HCT116 (cell line): ENCODE data around the gene RAX. TPM values are rescaled to one million over a fixed set of nuclear protein-coding genes. Genes with fewer than 3 reads are reported as not detected.

Source experiments
- ATAC-seq: fragments of 200-7000 bp; cut with Tn5 transposase; 2 replicates; pipeline ENCODE4 v1.9.1; 2020; ENCODE audit warnings: mild to moderate bottlenecking, moderate library complexity
- BruUV-seq: library from RNA; stranded (reverse); fragments of 400-500 nt; replicated peaks from 2 replicates; lab custom pipeline; 2021; lab: Mats Ljungman, UMichigan
- CTCF ChIA-PET: fragments of 300-600 bp; sonication (Branson Sonifier 250); formaldehyde crosslinking; loops from one replicate; lab custom pipeline; 2021; ENCODE audit warnings: antibody characterized with exemption; lab: Charles Lee
- POLR2A ChIA-PET: fragments of 300-600, 350-600 bp; sonication (Branson Sonifier 250); formaldehyde crosslinking; loops from one replicate; lab custom pipeline; 2021; ENCODE audit warnings: antibody characterized with exemption; lab: Charles Lee
- RAD21 ChIA-PET, 2 experiments: fragments of 300-600 bp; sonication (Branson Sonifier 250); formaldehyde crosslinking; loops; one replicate each; lab custom pipeline; 2023; ENCODE audit warnings: low total read pairs in 2 of 2; ENCODE audit not compliant: uncharacterized antibody in 2 of 2, unreplicated experiment in 2 of 2, low non-redundant PET in 1 of 2; lab: Charles Lee
- DNase-seq: peaks from one replicate; pipeline ENCODE4 v3.0.0-alpha.2; 2010; ENCODE audit warnings: low read depth, low spot score
- H2AFZ ChIP-seq: fragments of 200-600 bp; shearing (Covaris generic), sonication (generic); 2 replicates; pipeline ENCODE4 v1.6.1; 2017; ENCODE audit warnings: low read depth, mixed run types, mixed read lengths, antibody characterized with exemption, low read length; ENCODE audit not compliant: poor library complexity, severe bottlenecking
- H3K27ac ChIP-seq: 2 replicates; pipeline ENCODE4 v1.5.1; 2012; ENCODE audit warnings: low read depth, low read length
- H3K27me3 ChIP-seq: fragments of 200-600 bp; sonication (generic); 2 replicates; pipeline ENCODE4 v1.6.1; 2016; ENCODE audit warnings: mixed run types, low read length, mixed read lengths; ENCODE audit not compliant: insufficient read depth
- H3K36me3 ChIP-seq, 2 experiments: fragments of 200-500 bp in 1 of 2; fragments of 200-600 bp in 1 of 2; sonication (Bioruptor generic) in 1 of 2; sonication (generic) in 1 of 2; 2 replicates each; pipeline versions ENCODE4 v1.5.1 to v1.6.1; 2014 to 2016; ENCODE audit warnings: low read length in 2 of 2, inconsistent platforms in 1 of 2, mixed read lengths in 1 of 2, mixed run types in 1 of 2; ENCODE audit not compliant: insufficient read depth in 2 of 2, control insufficient read depth in 1 of 2
- H3K4me1 ChIP-seq, 2 experiments: fragments of 200-600 bp in 1 of 2; sonication (generic) in 1 of 2; 2 replicates each; pipeline versions ENCODE4 v1.5.1 to v1.6.1; 2012 to 2017; ENCODE audit warnings: low read length in 2 of 2, inconsistent platforms in 1 of 2, mild to moderate bottlenecking in 1 of 2, mixed read lengths in 1 of 2, mixed run types in 1 of 2, moderate library complexity in 1 of 2; ENCODE audit not compliant: insufficient read depth in 2 of 2, control insufficient read depth in 1 of 2
- H3K4me2 ChIP-seq: fragments of 200-600 bp; sonication (generic); 2 replicates; pipeline ENCODE4 v1.6.1; 2017; ENCODE audit warnings: mixed run types, low read length, mixed read lengths
- H3K4me3 ChIP-seq, 2 experiments: fragments of 200-600 bp in 1 of 2; sonication (generic) in 1 of 2; replicated peaks in 1 of 2; 2 replicates each; pipeline ENCODE4 v1.5.1; 2011 to 2016; ENCODE audit warnings: low read length in 2 of 2, control low read depth in 1 of 2, low read depth in 1 of 2, mild to moderate bottlenecking in 1 of 2, mixed read lengths in 1 of 2, mixed run types in 1 of 2
- H3K79me2 ChIP-seq: fragments of 200-600 bp; sonication (generic); 2 replicates; pipeline ENCODE4 v1.6.1; 2017; ENCODE audit warnings: mild to moderate bottlenecking, mixed run types, low read length, moderate library complexity, mixed read lengths; ENCODE audit not compliant: insufficient read depth
- H3K9ac ChIP-seq: fragments of 200-600 bp; sonication (generic); 2 replicates; pipeline ENCODE4 v1.6.1; 2016; ENCODE audit warnings: low read length, mixed read lengths
- H3K9me2 ChIP-seq: fragments of 200-600 bp; sonication (generic), shearing (Covaris generic); 2 replicates; pipeline ENCODE4 v1.6.1; 2017; ENCODE audit warnings: mixed run types, mild to moderate bottlenecking, moderate library complexity; ENCODE audit not compliant: insufficient read depth
- H3K9me3 ChIP-seq, 2 experiments: fragments of 200-500 bp in 1 of 2; fragments of 200-600 bp in 1 of 2; sonication (Bioruptor generic) in 1 of 2; sonication (generic) in 1 of 2; 2 replicates each; pipeline ENCODE4 v1.6.1; 2014 to 2017; ENCODE audit warnings: low read length in 2 of 2, mixed read lengths in 2 of 2, inconsistent platforms in 1 of 2, low read depth in 1 of 2, mild to moderate bottlenecking in 1 of 2, mixed run types in 1 of 2, moderate library complexity in 1 of 2; ENCODE audit not compliant: control insufficient read depth in 1 of 2, insufficient read depth in 1 of 2
- H4K20me1 ChIP-seq: fragments of 200-600 bp; sonication (generic), shearing (Covaris generic); 2 replicates; pipeline ENCODE4 v1.6.1; 2017; ENCODE audit warnings: mixed run types, mild to moderate bottlenecking, moderate library complexity; ENCODE audit not compliant: insufficient read depth
- EGR1 ChIP-seq: IDR thresholded peaks from 2 replicates; pipeline ENCODE4 v1.6.1; 2012; ENCODE audit warnings: low read depth
- ELF1 ChIP-seq: IDR thresholded peaks from 2 replicates; pipeline ENCODE4 v1.6.1; 2012; ENCODE audit warnings: low read depth, borderline replicate concordance
- EZH2 ChIP-seq: fragments of 200-600 bp; sonication (generic); IDR thresholded peaks from 2 replicates; pipeline ENCODE4 v1.6.1; 2017; ENCODE audit warnings: antibody characterized with exemption, mixed run types
- EZH2phosphoT487 ChIP-seq: fragments of 200-600 bp; IDR thresholded peaks from 2 replicates; pipeline ENCODE4 v1.6.1; 2018; ENCODE audit warnings: antibody characterized with exemption, borderline replicate concordance
- POLR2A ChIP-seq: IDR thresholded peaks from 2 replicates; pipeline ENCODE4 v1.7.0; 2011; ENCODE audit warnings: borderline replicate concordance; ENCODE audit not compliant: insufficient read depth, insufficient read length; ENCODE audit errors: extremely low read depth
- SIN3A ChIP-seq: IDR thresholded peaks from 2 replicates; pipeline ENCODE4 v1.6.1; 2012; ENCODE audit warnings: low read depth
- SRF ChIP-seq: IDR thresholded peaks from 2 replicates; pipeline ENCODE4 v1.6.1; 2012; ENCODE audit warnings: low read depth
- ZFX ChIP-seq: fragments of 450-650 bp; IDR thresholded peaks from 2 replicates; pipeline ENCODE4 v1.6.1; 2017
- intact Hi-C: fragments of 100-400 bp; cut with micrococcal nuclease; formaldehyde crosslinking; loops from 2 replicates; pipeline ENCODE4 v1.10.0; 2022
- total RNA-seq: library from RNA; stranded (reverse); gene quantifications from one replicate; pipeline ENCODE4 v1.2.1, GENCODE V29; 2021; ENCODE audit not compliant: unreplicated experiment
- TF ChIP-seq, protein P1 (sequence below): IDR thresholded peaks from 2 replicates; pipeline ENCODE4 v1.6.1; 2012
- TF ChIP-seq, protein P2 (sequence below), 3 experiments: fragments of 200-600 bp in 1 of 3; sonication (generic) in 1 of 3; IDR thresholded peaks in 2 of 3; conservative IDR thresholded peaks in 1 of 3; 2 replicates each; pipeline ENCODE4 v1.5.1; 2012 to 2017; ENCODE audit warnings: low read depth in 2 of 3, low read length in 2 of 3, antibody characterized with exemption in 1 of 3, borderline replicate concordance in 1 of 3, control low read depth in 1 of 3, mild to moderate bottlenecking in 1 of 3, mixed read lengths in 1 of 3, mixed run types in 1 of 3, moderate library complexity in 1 of 3; ENCODE audit not compliant: insufficient read depth in 1 of 3

The RAX gene
- total RNA-seq, 1 experiment from 2014 or later = not detected

DNA sequence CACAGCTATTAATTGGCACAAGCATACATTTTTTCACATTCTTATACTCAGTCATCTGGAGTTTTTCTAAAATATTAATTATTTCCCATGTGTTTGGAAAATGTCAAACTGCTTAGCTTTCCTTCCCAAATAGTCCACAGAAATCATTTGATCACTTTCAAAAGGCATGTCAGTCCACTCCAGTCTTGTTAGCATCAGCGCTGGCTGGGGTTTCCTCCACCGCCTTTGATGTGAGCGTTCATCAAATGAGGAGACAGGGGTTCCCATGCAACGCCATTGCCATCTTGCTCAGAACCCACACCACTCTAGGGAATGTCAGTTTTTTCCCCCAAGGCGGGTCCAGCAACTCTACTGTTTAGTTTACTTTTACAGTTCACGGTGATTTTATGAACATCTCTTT, 13.1 kb upstream of the RAX start:
- H3K4me2 ChIP-seq = no peak overlapping the region
- peaks cover 56% of the 10 kb centered on the region for H3K27me3 ChIP-seq
- CTCF ChIA-PET = interaction anchor here (1.1 kb wide), 1 partner anchor 23 kb away, joined by 3 read pairs; no protein-coding TSS in a partner anchor
- no peaks in the 10 kb centered on the region for H3K36me3 ChIP-seq
- H3K27ac ChIP-seq = no peak overlapping the region
- no peak for ATAC-seq
- H3K9me3 ChIP-seq = no peaks in the 10 kb centered on the region
- no peaks in the 10 kb centered on the region for H4K20me1 ChIP-seq
- TF ChIP-seq ZFX = no peak
- TF ChIP-seq SRF = no peak
- TF ChIP-seq, all 23 proteins: peak for 0
- no peak for DNase-seq
- RAD21 ChIA-PET = no interaction called here
- Histone ChIP-seq H3K9me2 (no peaks in the 10 kb centered on the region), H2AFZ (no peak overlapping the region), H3K79me2 (no peaks in the 10 kb centered on the region), H3K4me1 (no peaks in the 10 kb centered on the region), H3K9ac (no peak overlapping the region), H3K4me3 (no peak overlapping the region)
- intact Hi-C loops = no loop called here
- no TSS peak for BruUV-seq
- POLR2A ChIA-PET = no interaction called here

DNA sequence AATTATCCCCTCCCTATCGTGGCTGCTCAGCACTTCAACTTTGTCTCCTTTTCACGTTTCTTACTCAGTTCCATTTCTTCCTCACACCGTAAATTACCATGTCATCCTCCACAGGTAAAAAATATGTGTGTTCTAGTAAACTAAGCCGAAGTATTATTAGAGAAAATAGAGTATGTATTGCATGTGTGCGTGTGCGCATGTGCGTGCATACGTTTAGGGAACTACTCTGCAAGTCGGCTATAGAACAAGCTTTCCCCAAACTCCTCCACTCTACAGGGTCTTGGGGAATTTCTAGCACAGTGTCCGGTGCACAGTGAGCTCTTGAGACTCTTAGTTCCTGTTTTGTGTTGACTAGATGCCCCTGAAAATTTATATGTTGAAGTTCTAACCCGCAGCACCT, 9.1 kb upstream of the RAX start:
- Histone ChIP-seq H3K27me3 (peaks cover 83% of the 10 kb centered on the region), H3K4me1 (no peaks in the 10 kb centered on the region), H3K36me3 (no peaks in the 10 kb centered on the region), H3K9me2 (no peaks in the 10 kb centered on the region)
- CTCF ChIA-PET = interaction anchor here (1.0 kb wide), 1 partner anchor 120 kb away, joined by 4 read pairs; no protein-coding TSS in a partner anchor
- BruUV-seq = no TSS peak
- ATAC-seq = no peak
- RAD21 ChIA-PET = no interaction called here
- no peak for TF ChIP-seq SIN3A
- TF ChIP-seq, protein P1, sequence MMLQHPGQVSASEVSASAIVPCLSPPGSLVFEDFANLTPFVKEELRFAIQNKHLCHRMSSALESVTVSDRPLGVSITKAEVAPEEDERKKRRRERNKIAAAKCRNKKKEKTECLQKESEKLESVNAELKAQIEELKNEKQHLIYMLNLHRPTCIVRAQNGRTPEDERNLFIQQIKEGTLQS = no peak
- no peak for TF ChIP-seq EGR1
- TF ChIP-seq, protein P2, sequence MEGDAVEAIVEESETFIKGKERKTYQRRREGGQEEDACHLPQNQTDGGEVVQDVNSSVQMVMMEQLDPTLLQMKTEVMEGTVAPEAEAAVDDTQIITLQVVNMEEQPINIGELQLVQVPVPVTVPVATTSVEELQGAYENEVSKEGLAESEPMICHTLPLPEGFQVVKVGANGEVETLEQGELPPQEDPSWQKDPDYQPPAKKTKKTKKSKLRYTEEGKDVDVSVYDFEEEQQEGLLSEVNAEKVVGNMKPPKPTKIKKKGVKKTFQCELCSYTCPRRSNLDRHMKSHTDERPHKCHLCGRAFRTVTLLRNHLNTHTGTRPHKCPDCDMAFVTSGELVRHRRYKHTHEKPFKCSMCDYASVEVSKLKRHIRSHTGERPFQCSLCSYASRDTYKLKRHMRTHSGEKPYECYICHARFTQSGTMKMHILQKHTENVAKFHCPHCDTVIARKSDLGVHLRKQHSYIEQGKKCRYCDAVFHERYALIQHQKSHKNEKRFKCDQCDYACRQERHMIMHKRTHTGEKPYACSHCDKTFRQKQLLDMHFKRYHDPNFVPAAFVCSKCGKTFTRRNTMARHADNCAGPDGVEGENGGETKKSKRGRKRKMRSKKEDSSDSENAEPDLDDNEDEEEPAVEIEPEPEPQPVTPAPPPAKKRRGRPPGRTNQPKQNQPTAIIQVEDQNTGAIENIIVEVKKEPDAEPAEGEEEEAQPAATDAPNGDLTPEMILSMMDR (IDR thresholded peaks at IDR 0.05 in 2 of 3, conservative IDR thresholded peaks at IDR 0.05 in 1 of 3; ENCODE audit: borderline replicate concordance in 1 of 3, insufficient read depth in 1 of 3, low read depth in 2 of 3, low read length in 2 of 3) = no peak
- TF ChIP-seq ELF1 = no peak
- TF ChIP-seq EZH2 = no peak
- TF ChIP-seq EZH2phosphoT487 = no peak
- no peak for TF ChIP-seq POLR2A
- TF ChIP-seq, all 23 proteins: peak for 0
- intact Hi-C loops = no loop called here
- no peak overlapping the region for H3K4me3 ChIP-seq
- no peak overlapping the region for H3K4me2 ChIP-seq
- POLR2A ChIA-PET = no interaction called here
- no peak overlapping the region for H3K27ac ChIP-seq
- H2AFZ ChIP-seq = no peak overlapping the region
- no peaks in the 10 kb centered on the region for H3K9me3 ChIP-seq
- H3K9ac ChIP-seq = no peak overlapping the region
- H3K79me2 ChIP-seq = no peaks in the 10 kb centered on the region
- no peak for DNase-seq
- H4K20me1 ChIP-seq = no peaks in the 10 kb centered on the region
